ENCODE data around the gene COL18A1.

The COL18A1 gene

DNA sequence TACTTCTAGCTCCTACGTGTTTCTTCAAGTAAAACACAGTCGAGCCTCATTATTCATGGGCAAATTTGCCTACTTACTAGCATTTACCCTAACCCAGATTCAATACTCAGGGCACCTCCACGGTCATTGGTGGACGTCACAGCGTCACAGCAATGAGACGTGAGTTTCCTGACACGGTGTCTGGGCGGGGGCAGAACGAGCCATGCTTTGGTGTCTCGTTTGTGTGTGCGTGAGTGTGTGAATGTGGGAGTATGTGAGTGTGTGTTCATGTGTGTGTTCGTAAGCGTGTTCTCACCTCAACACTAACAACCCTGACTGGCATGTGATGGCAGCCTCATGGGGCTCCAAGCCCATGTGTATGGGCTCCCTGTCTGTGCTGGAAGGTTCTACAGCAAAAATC, 17.5 kb upstream of the COL18A1 start:
- TF ChIP-seq, protein P1, sequence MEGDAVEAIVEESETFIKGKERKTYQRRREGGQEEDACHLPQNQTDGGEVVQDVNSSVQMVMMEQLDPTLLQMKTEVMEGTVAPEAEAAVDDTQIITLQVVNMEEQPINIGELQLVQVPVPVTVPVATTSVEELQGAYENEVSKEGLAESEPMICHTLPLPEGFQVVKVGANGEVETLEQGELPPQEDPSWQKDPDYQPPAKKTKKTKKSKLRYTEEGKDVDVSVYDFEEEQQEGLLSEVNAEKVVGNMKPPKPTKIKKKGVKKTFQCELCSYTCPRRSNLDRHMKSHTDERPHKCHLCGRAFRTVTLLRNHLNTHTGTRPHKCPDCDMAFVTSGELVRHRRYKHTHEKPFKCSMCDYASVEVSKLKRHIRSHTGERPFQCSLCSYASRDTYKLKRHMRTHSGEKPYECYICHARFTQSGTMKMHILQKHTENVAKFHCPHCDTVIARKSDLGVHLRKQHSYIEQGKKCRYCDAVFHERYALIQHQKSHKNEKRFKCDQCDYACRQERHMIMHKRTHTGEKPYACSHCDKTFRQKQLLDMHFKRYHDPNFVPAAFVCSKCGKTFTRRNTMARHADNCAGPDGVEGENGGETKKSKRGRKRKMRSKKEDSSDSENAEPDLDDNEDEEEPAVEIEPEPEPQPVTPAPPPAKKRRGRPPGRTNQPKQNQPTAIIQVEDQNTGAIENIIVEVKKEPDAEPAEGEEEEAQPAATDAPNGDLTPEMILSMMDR (IDR thresholded peaks at IDR 0.05; ENCODE audit: low read depth, low read length, missing control alignments), result no peak
- Histone ChIP-seq H3K27ac (no peak overlapping the region), H3K4me3 (ENCODE audit: low read depth, low read length) (no peak overlapping the region), H3K36me3 (replicated peaks) (no peaks in the 10 kb centered on the region), H3K27me3 (replicated peaks) (no peaks in the 10 kb centered on the region)
- DNase-seq, result no peak
- in situ Hi-C loops (cut with HindIII; ENCODE audit: low pct_ligation_motif_present, low sequenced_read_pairs), result no loop called here

DNA sequence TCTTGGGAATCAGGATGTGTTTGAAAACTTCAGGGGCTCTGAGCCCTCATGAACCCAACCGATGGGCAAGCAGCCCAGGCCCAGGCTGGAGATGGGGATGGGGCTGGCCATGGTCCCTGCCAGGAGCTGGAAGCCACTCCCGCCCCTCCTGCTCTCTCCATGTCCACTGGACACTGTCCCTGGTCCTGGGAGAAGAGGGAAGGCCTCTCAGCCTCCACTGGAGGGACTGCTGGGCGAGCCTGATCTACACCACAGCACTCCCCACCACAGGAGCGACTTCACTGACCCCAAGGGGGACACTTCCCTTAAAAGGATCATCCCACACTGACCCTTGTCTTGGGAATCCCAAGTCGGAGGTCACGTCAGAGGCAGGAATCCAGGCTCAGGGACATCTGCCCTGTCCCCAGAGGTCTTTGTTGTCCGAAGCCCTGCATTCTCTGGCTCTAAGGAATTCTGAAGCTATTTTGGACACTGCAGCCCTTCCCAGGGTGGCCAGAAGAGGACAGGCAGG, 16.9 kb upstream of the COL18A1 start:
- no peak for DNase-seq
- Histone ChIP-seq H3K27me3 (replicated peaks) (no peaks in the 10 kb centered on the region), H3K36me3 (replicated peaks) (no peaks in the 10 kb centered on the region), H3K4me3 (ENCODE audit: low read depth, low read length) (no peak overlapping the region), H3K27ac (no peak overlapping the region)
- in situ Hi-C loops (cut with HindIII; ENCODE audit: low pct_ligation_motif_present, low sequenced_read_pairs), result no loop called here
- TF ChIP-seq, protein P1 (IDR thresholded peaks at IDR 0.05; ENCODE audit: low read depth, low read length, missing control alignments), result peak; percentile 0

DNA sequence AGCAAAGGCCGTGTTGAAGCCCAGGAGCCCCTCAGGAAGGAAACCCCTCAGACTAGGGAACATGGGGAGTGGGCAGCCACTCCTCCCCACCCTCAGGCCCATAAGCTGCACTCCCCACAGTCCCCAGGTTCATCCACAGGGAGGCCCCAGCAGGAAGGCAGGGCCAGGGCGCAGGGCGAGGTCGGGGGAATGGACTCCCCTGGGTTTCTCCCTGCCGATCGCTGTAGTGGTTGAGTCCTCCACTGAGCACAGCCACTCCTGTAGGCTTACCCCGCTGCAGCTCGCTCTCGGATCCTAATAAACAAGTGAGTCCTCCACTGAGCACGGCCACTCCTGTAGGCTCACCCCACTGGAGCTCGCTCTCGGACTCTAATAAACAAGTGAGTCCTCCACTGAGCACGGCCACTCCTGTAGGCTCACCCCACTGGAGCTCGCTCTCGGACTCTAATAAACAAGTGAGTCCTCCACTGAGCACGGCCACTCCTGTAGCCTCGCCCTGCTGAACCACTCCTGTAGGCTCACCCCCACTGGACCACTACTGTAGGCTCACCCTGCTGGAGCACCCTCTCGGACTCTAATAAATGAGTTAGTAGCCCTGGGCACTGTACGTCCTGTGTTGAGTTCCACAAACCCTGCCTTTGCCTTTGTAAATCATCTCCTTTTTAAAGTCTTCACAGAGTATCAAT, 16.2 kb upstream of the COL18A1 start:
- no peak for DNase-seq
- Histone ChIP-seq H3K27me3 (replicated peaks) (no peaks in the 10 kb centered on the region), H3K36me3 (replicated peaks) (no peaks in the 10 kb centered on the region), H3K4me3 (ENCODE audit: low read depth, low read length) (no peak overlapping the region), H3K27ac (no peak overlapping the region)
- TF ChIP-seq, protein P1 (IDR thresholded peaks at IDR 0.05; ENCODE audit: low read depth, low read length, missing control alignments), result no peak
- in situ Hi-C loops (cut with HindIII; ENCODE audit: low pct_ligation_motif_present, low sequenced_read_pairs), result no loop called here

DNA sequence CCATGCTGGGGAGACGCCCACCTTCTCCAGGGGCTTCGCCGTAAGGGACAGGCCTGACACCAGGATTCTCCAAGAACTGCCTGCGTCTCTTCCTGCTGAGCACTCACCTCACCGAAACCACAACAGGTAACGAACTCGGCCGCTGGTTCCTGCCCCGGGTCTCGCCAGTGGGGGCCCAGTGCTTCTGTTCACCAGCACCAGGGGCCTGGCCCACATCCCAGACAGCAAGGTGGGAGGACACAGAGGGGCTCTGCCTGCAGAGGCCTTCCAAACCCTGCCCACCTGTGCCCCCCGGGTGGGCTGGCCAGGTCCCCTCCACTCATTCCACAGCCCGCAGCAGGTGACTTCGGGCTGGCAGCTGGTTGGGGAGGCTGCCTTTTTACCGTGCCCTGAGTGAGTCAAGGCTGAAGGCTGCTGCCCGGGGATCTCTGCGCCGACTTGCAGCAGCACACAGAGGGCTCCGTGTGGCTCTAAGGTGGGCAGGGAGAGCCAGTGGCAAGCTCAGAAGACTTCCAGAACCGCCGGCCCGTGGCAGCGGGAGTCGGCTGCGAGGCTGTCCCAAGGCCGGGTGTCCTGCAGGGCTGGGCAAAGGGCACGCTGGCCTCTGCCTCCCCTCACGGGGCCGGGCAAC, 14.7 kb upstream of the COL18A1 start:
- H3K4me3 ChIP-seq (ENCODE audit: low read depth, low read length), result no peak overlapping the region
- in situ Hi-C loops (cut with HindIII; ENCODE audit: low pct_ligation_motif_present, low sequenced_read_pairs), result no loop called here
- no peak overlapping the region for H3K27ac ChIP-seq
- H3K27me3 ChIP-seq (replicated peaks), result no peaks in the 10 kb centered on the region
- H3K36me3 ChIP-seq (replicated peaks), result no peaks in the 10 kb centered on the region
- TF ChIP-seq, protein P1 (IDR thresholded peaks at IDR 0.05; ENCODE audit: low read depth, low read length, missing control alignments), result no peak
- no peak for DNase-seq

DNA sequence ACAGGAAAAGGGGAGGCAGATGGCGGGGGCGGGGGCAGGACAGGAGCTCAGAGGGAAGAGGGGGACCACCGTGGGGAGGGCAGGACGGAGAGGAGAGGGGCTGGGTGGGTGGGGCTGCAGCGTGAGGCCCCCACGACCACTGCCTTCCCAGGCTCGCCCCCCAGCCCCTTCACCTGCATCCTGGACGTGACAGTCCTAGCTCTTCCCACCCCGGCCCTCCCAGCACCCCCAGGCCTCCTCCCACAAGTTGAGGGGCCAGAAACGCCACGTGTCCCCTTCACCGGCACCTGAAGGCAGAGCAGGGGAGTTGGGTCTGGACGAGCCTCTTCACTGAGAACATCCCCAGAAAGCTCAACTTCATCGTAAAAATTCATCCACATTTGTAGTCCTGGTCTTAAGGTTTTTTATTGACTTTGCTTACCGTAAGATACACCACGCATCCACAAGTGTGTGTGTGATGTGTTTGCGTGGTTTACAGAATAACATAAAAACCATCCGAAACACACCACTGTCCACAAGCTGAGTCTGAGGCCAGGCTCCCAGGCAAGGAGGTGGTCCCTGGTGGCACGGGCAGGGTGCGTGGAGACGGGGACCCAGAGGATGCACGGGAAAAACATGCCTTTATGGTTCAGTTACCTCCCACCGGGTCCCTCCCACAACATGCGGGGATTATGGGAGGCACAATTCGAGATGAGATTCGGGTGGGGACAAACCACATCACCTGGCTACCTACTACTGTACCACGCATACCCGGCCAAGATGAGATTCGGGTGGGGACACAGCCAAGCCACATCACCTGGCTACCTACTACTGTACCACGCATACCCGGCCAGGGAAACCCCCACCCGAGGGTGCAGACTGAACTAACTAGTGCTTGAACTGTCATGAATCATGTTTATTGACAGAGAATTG, 13.9 kb upstream of the COL18A1 start:
- Histone ChIP-seq H3K27me3 (replicated peaks) (no peaks in the 10 kb centered on the region), H3K27ac (no peak overlapping the region), H3K36me3 (replicated peaks) (no peaks in the 10 kb centered on the region), H3K4me3 (ENCODE audit: low read depth, low read length) (no peak overlapping the region)
- TF ChIP-seq, protein P1 (IDR thresholded peaks at IDR 0.05; ENCODE audit: low read depth, low read length, missing control alignments), result no peak
- DNase-seq, result no peak
- in situ Hi-C loops (cut with HindIII; ENCODE audit: low pct_ligation_motif_present, low sequenced_read_pairs), result no loop called here
